ENCODE results near the gene ACTL7B. TPM values are rescaled to one million over a fixed set of nuclear protein-coding genes. Genes with fewer than 3 reads are reported as not detected.

ACTL7B gene
- total and polyA plus RNA-seq, 10 of the 15 experiments (the other 5 are each of a cell fraction or from before 2014, with no cell fraction given) = not detected

- TF ChIP-seq IRF5 (IDR thresholded peaks at IDR 0.05; ENCODE audit: borderline replicate concordance) (no peak), PKNOX1 (IDR thresholded peaks at IDR 0.05) (no peak), FOS (IDR thresholded peaks at IDR 0.05; ENCODE audit: borderline replicate concordance, extremely low read depth, insufficient read length) (no peak), JUNB (IDR thresholded peaks at IDR 0.05) (no peak), FOXK2 (IDR thresholded peaks at IDR 0.05) (no peak), CTCF (IDR thresholded peaks at IDR 0.05 in 2 of 3, conservative IDR thresholded peaks at IDR 0.05 in 1 of 3; ENCODE audit: control insufficient read depth in 2 of 3, extremely low read depth in 1 of 3, insufficient read depth in 1 of 3, low read depth in 3 of 3, low read length in 3 of 3) (no peak), BCL3 (IDR thresholded peaks at IDR 0.05; ENCODE audit: borderline replicate concordance, insufficient read depth, low read depth, low read length, poor library complexity, severe bottlenecking) (no peak), CREM (IDR thresholded peaks at IDR 0.05; ENCODE audit: low read depth) (no peak), HDGF (IDR thresholded peaks at IDR 0.05) (no peak)
Measured at GRCh38 chr9:108905494-108905893, 49.7 kb upstream of the ACTL7B start (continued).
